Activated CD4-positive, alpha-beta T cell treated with anti-CD3 and anti-CD28 coated beads for 36 hours (primary cell): Measurements from ENCODE around the gene MAML3. TPM values are rescaled to one million over a fixed set of nuclear protein-coding genes. Genes with fewer than 3 reads are reported as not detected.

Source experiments
- ATAC-seq: fragments of 200-7000 bp; cut with Tn5 transposase; one replicate; pipeline ENCODE4 v1.10.0; 2021; ENCODE audit warnings: mild to moderate bottlenecking, moderate library complexity
- CTCF ChIA-PET: fragments of 350-600 bp; sonication (Branson Sonifier 250); formaldehyde crosslinking; loops from one replicate; lab custom pipeline; 2021; ENCODE audit warnings: antibody characterized with exemption; lab: Charles Lee
- POLR2A ChIA-PET: fragments of 350-600 bp; sonication (Branson Sonifier 250); formaldehyde crosslinking; loops from one replicate; lab custom pipeline; 2021; ENCODE audit warnings: antibody characterized with exemption, inconsistent platforms; lab: Charles Lee
- DNase-seq: peaks from one replicate; pipeline ENCODE4 v3.0.0-alpha.2; 2020
- H3K27ac Mint-ChIP-seq: one replicate; pipeline ENCODE4 v1.8.0; 2021; ENCODE audit warnings: mixed read lengths
- H3K27me3 Mint-ChIP-seq: one replicate; pipeline ENCODE4 v1.8.0; 2021; ENCODE audit warnings: mixed read lengths
- H3K36me3 Mint-ChIP-seq: one replicate; pipeline ENCODE4 v1.8.0; 2021; ENCODE audit warnings: low read depth, mixed read lengths
- H3K4me1 Mint-ChIP-seq: one replicate; pipeline ENCODE4 v1.8.0; 2021; ENCODE audit warnings: mixed read lengths
- H3K4me3 Mint-ChIP-seq: one replicate; pipeline ENCODE4 v1.8.0; 2021; ENCODE audit warnings: mild to moderate bottlenecking, moderate library complexity, mixed read lengths
- H3K9me3 Mint-ChIP-seq: one replicate; pipeline ENCODE4 v1.8.0; 2021; ENCODE audit warnings: low read depth, mixed read lengths
- intact Hi-C, 2 experiments: fragments of 100-400 bp; cut with DNase I in 1 of 2; cut with micrococcal nuclease in 1 of 2; formaldehyde crosslinking; loops; one replicate each; pipeline versions ENCODE4 v1.14.2 to v1.15.1; 2022 to 2024; cut with DNase I, micrococcal nuclease
- total RNA-seq, 2 experiments: library from RNA; stranded (reverse); gene quantifications; one replicate each; pipeline ENCODE4 v1.2.3, GENCODE V29; 2021

Gene MAML3
- total RNA-seq, 2 experiments from 2014 or later, result 1.6 to 1.9 TPM

GRCh38 chr4:139838811-139839210 lies 315.2 kb downstream of the MAML3 start:
- Mint-ChIP-seq H3K9me3 (no peaks in the 10 kb centered on the region), H3K27ac (no peak overlapping the region), H3K27me3 (no peaks in the 10 kb centered on the region), H3K36me3 (no peaks in the 10 kb centered on the region), H3K4me3 (no peak overlapping the region), H3K4me1 (no peaks in the 10 kb centered on the region)
- DNase-seq, result no peak
- ChIA-PET CTCF (interaction anchor here (0.6 to 0.7 kb wide), 2 partner anchors 15 to 882 kb away, joined by 3 read pairs; no protein-coding TSS in a partner anchor), POLR2A (no interaction called here)
- intact Hi-C loops, result no loop called here
- ATAC-seq, result no peak

DNA sequence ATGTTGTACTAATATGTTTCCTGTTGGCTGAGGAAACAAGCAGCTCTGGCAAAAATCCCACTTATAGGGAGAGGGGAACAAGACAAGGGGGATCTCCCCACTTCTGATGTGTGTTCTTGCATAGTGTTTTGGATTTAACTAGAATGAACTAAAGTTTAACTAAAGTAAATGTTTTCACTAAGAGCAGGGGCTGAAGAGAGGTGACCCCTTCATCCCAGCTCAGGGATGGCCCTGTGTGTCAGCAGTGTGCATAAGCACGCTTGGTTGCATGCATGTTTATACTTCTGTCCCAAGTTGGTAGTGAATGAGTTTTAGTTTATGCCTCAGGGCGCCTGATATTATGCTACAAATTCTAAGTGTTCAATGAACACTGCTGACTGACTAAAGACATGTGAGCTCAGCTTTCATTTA lies 319.0 kb downstream of the MAML3 start:
- H3K27ac Mint-ChIP-seq, result no peak overlapping the region
- no peaks in the 10 kb centered on the region for H3K4me1 Mint-ChIP-seq
- DNase-seq, result no peak
- no peaks in the 10 kb centered on the region for H3K36me3 Mint-ChIP-seq
- intact Hi-C loops, result no loop called here
- ChIA-PET POLR2A (no interaction called here), CTCF (interaction anchor here (0.6 kb wide), 1 partner anchor 203 kb away, joined by 3 read pairs; no protein-coding TSS in a partner anchor)
- H3K4me3 Mint-ChIP-seq, result no peak overlapping the region
- no peak for ATAC-seq
- H3K27me3 Mint-ChIP-seq, result no peaks in the 10 kb centered on the region
- H3K9me3 Mint-ChIP-seq, result no peaks in the 10 kb centered on the region

- ATAC-seq, result no peak
- intact Hi-C loops, result no loop called here
Observed at GRCh38 chr4:139834226-139834662, 319.7 kb downstream of the MAML3 start.

DNA sequence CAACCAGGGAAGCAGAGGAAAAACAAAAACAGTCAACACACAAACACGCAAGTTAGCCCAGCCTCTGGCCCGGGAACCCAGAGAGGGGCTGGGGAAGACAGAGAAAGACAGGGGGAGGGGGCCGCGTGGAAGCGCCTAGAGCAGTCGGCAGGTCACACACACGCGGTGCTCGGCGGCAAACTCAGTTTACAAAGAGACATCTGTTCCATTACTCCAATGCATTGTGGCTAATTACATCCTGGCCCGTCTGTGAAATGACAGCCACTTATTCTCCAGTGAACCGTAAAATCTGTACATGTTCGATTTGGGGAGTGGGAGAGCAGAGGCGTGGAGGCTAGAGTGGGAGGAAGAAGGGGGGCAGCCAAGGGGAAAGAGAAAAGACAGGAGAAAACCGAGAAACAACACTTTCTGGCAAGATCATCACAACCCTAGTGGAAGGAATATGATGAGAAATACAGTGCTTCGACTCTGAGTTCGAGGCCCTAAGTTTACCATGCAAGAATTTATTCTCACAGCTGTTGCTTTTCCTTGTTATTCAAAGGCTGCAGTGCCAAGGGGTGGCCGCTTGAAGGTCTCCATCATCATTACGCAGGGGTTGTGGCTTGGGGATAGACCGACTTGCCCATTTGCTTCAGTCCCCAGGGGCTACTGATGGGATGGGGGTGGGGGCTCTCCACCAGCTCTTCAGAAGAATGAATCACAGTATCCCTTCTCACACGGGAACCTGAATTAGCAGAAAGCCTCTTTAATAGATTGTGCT lies 320.7 kb downstream of the MAML3 start:
- H3K36me3 Mint-ChIP-seq, result no peaks in the 10 kb centered on the region
- ChIA-PET CTCF (no interaction called here), POLR2A (no interaction called here)
- H3K27me3 Mint-ChIP-seq, result no peaks in the 10 kb centered on the region
- no peak overlapping the region for H3K4me3 Mint-ChIP-seq
- DNase-seq (no peak), ATAC-seq (no peak)
- H3K27ac Mint-ChIP-seq, result no peak overlapping the region
- intact Hi-C loops, result no loop called here
- no peaks in the 10 kb centered on the region for H3K4me1 Mint-ChIP-seq
- H3K9me3 Mint-ChIP-seq, result no peaks in the 10 kb centered on the region

More at GRCh38 chr4:139834226-139834662, 319.7 kb downstream of the MAML3 start:
- Mint-ChIP-seq H3K27ac (no peak overlapping the region), H3K36me3 (no peaks in the 10 kb centered on the region), H3K27me3 (no peaks in the 10 kb centered on the region), H3K4me1 (no peaks in the 10 kb centered on the region), H3K9me3 (no peaks in the 10 kb centered on the region), H3K4me3 (no peak overlapping the region)
- no peak for DNase-seq
- CTCF ChIA-PET, result interaction anchor here (0.5 kb wide), 1 partner anchor 100 kb away, joined by 3 read pairs; no protein-coding TSS in a partner anchor
- POLR2A ChIA-PET, result no interaction called here

DNA sequence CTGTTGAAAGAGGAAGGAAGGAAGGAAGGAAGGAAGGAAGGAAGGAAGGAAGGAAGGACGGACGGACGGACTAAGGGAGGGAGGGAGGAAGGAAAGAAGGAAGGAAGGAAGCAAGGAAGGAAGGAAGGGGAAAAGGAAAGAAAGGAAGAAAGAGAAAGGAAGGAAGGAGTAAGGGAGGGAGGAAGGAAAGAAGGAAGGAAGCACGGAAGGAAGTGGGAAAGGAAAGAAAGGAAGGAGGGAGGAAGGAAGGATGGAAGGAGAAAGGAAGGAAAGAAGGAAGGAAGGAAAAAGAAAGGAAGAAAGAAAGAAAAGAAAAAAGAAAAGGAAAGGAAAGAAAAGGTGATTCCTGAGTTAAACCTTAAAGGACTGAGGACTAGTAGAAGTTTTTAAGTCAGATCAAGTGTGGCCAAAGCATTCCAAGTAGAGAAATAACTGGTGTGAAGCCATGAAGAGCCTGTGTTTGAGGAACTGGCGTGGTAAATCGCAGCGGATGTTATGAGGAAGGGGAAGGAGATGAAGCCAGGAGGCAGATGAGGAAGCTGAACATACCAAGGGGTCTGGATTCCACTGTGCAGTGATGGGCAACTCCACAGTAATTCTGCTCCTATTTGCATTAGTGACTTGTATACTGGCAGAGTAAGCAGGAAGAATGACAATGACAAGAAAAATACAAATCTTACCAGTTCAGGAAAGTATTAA lies 324.9 kb downstream of the MAML3 start:
- ATAC-seq, result no peak
- no peaks in the 10 kb centered on the region for H3K9me3 Mint-ChIP-seq
- H3K36me3 Mint-ChIP-seq, result no peaks in the 10 kb centered on the region
- DNase-seq, result no peak
- intact Hi-C loops, result no loop called here
- no peak overlapping the region for H3K4me3 Mint-ChIP-seq
- H3K27ac Mint-ChIP-seq, result no peak overlapping the region
- H3K27me3 Mint-ChIP-seq, result no peaks in the 10 kb centered on the region
- POLR2A ChIA-PET, result no interaction called here
- CTCF ChIA-PET, result no interaction called here
- H3K4me1 Mint-ChIP-seq, result no peaks in the 10 kb centered on the region

DNA sequence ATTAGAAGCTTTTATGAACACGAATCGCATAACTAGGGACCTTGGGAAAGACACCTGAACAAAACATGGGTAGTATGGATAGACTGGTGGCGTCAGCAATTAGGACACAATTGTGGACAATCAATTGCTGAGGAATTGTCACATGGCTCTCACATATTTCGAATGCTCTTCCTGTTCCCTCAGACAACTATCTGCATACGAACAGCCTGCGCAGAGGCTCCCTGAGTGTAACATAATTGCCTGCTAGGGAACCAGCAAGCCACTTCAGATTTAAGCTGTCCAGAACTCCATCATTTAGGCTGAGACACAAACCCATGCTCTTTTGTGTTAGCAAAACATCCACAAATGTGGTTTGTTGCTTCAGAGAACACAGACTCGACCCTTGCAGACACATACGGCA lies 327.6 kb downstream of the MAML3 start:
- ATAC-seq (no peak), DNase-seq (no peak)
- POLR2A ChIA-PET, result no interaction called here
- no peak overlapping the region for H3K27ac Mint-ChIP-seq
- H3K9me3 Mint-ChIP-seq, result no peaks in the 10 kb centered on the region
- CTCF ChIA-PET, result interaction anchor here (1.6 kb wide), 1 partner anchor 10 kb away, joined by 3 read pairs; no protein-coding TSS in a partner anchor
- no peak overlapping the region for H3K4me3 Mint-ChIP-seq
- H3K36me3 Mint-ChIP-seq, result no peaks in the 10 kb centered on the region
- intact Hi-C loops, result no loop called here
- no peaks in the 10 kb centered on the region for H3K27me3 Mint-ChIP-seq
- H3K4me1 Mint-ChIP-seq, result no peaks in the 10 kb centered on the region

GRCh38 chr4:139825523-139826014 lies 328.4 kb downstream of the MAML3 start:
- intact Hi-C loops, result no loop called here
- POLR2A ChIA-PET, result no interaction called here
- Mint-ChIP-seq H3K27ac (no peak overlapping the region), H3K27me3 (no peaks in the 10 kb centered on the region), H3K36me3 (no peaks in the 10 kb centered on the region), H3K9me3 (no peaks in the 10 kb centered on the region), H3K4me1 (no peaks in the 10 kb centered on the region), H3K4me3 (no peak overlapping the region)
- DNase-seq (no peak), ATAC-seq (no peak)
- CTCF ChIA-PET, result no interaction called here

DNA sequence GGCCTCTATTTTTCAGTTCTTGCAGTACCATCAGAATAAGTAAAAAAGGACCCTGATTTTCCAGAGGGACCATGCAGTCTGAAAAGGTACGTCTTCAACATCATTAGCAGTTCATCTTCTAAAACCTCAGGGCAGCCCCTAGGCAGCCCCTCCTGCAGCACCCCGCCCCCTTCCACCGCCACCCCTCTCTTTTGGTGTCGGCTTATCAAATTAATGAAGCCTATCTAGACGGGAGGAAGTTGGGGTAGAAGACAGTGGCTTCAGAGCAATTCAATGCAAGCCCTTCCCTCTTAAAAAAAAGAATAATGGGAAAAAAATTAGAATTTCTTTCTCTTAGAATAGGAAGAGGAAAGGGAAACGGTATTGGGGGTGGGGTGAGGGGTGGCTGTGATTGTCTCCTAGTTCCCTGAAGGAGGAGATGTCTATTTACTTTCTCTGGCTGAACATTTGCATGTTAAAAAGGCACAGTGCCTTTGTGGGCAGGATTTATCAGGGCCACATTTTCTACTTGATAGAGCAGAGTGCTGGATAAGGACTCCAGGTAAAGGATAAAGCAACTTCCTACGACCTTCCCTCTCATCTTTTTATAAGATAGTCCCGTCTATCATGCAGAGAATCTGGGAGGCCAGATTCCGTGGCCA lies 329.0 kb downstream of the MAML3 start:
- Mint-ChIP-seq H3K9me3 (no peaks in the 10 kb centered on the region), H3K27ac (no peak overlapping the region), H3K27me3 (no peaks in the 10 kb centered on the region), H3K4me1 (no peaks in the 10 kb centered on the region), H3K4me3 (no peak overlapping the region), H3K36me3 (no peaks in the 10 kb centered on the region)
- ATAC-seq, result no peak
- ChIA-PET CTCF (interaction anchor here (0.8 kb wide), 1 partner anchor 167 kb away, joined by 3 read pairs; no protein-coding TSS in a partner anchor), POLR2A (no interaction called here)
- intact Hi-C loops, result no loop called here
- DNase-seq, result no peak

DNA sequence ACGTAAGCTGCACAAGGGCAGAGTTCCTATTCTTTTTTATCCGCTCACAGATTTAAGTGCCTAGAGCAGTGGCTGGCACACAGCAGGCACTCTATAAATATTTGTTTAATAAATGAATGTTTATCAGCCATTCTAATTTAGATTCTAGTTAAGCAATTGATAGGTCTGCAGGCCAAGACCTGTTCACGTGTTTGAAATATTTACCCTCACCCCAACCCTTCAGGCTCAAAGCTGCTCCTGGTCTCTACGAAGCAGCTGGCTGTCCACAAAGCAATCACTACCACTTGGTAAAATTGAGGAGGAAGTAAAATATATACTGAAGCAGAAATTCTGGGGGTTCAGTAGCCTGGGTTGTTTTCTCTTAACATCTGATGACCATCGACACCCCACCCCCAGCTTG lies 330.2 kb downstream of the MAML3 start:
- H3K9me3 Mint-ChIP-seq, result no peaks in the 10 kb centered on the region
- no peak overlapping the region for H3K4me3 Mint-ChIP-seq
- ATAC-seq (no peak), DNase-seq (no peak)
- ChIA-PET CTCF (no interaction called here), POLR2A (no interaction called here)
- no peaks in the 10 kb centered on the region for H3K27me3 Mint-ChIP-seq
- no peaks in the 10 kb centered on the region for H3K36me3 Mint-ChIP-seq
- intact Hi-C loops, result no loop called here
- no peak overlapping the region for H3K27ac Mint-ChIP-seq
- no peaks in the 10 kb centered on the region for H3K4me1 Mint-ChIP-seq

GRCh38 chr4:139823345-139823744 lies 330.6 kb downstream of the MAML3 start:
- H3K36me3 Mint-ChIP-seq, result no peaks in the 10 kb centered on the region
- ChIA-PET CTCF (no interaction called here), POLR2A (no interaction called here)
- H3K9me3 Mint-ChIP-seq, result no peaks in the 10 kb centered on the region
- H3K4me3 Mint-ChIP-seq, result no peak overlapping the region
- H3K27me3 Mint-ChIP-seq, result no peaks in the 10 kb centered on the region
- intact Hi-C loops, result no loop called here
- no peaks in the 10 kb centered on the region for H3K4me1 Mint-ChIP-seq
- DNase-seq (no peak), ATAC-seq (no peak)
- no peak overlapping the region for H3K27ac Mint-ChIP-seq

GRCh38 chr4:139822391-139822790 lies 331.6 kb downstream of the MAML3 start:
- Mint-ChIP-seq H3K27me3 (no peaks in the 10 kb centered on the region), H3K4me1 (no peaks in the 10 kb centered on the region), H3K27ac (no peak overlapping the region), H3K9me3 (no peaks in the 10 kb centered on the region), H3K4me3 (no peak overlapping the region), H3K36me3 (no peaks in the 10 kb centered on the region)
- POLR2A ChIA-PET, result no interaction called here
- CTCF ChIA-PET, result no interaction called here
- intact Hi-C loops, result no loop called here
- ATAC-seq, result no peak
- DNase-seq, result no peak
